Ovary (tissue), 9 donors: ENCODE measurements around the gene LTBR. TPM values are rescaled to one million over a fixed set of nuclear protein-coding genes. Genes with fewer than 3 reads are reported as not detected.

Source experiments
- DNase-seq, 5 donors: peaks; one replicate each; pipeline ENCODE4 v3.0.0-alpha.2; 2019 to 2020
- H3K27ac ChIP-seq, 2 donors: fragments of 200-600 bp; one replicate each; pipeline versions ENCODE4 v1.5.1 to v1.8.0; 2019 to 2022
- H3K27me3 ChIP-seq: fragments of 200-600 bp; one replicate; pipeline ENCODE4 v1.8.0; 2022
- H3K36me3 ChIP-seq: fragments of 200-600 bp; sonication (generic); one replicate; pipeline ENCODE4 v1.5.1; 2019
- H3K4me1 ChIP-seq: one replicate; pipeline ENCODE4 v1.8.1; 2013; ENCODE audit warnings: mild to moderate bottlenecking, moderate library complexity; ENCODE audit not compliant: insufficient read depth
- H3K4me3 ChIP-seq: fragments of 200-600 bp; sonication (generic); one replicate; pipeline ENCODE4 v1.5.1; 2017
- H3K9me3 ChIP-seq, 2 donors: fragments of 200-600 bp in 1 of 2; sonication (generic) in 1 of 2; one replicate each; pipeline versions ENCODE4 v1.5.1 to v1.8.1; 2013 to 2019; ENCODE audit warnings: mild to moderate bottlenecking in 1 of 2, moderate library complexity in 1 of 2
- CTCF ChIP-seq, 3 donors: fragments of 450-650 bp in 2 of 3; fragments of 200-600 bp in 1 of 3; IDR thresholded peaks; one replicate each; pipeline versions ENCODE4 v1.5.1 to v1.8.0; 2016 to 2022; ENCODE audit warnings: antibody characterized with exemption in 3 of 3, mild to moderate bottlenecking in 1 of 3
- EP300 ChIP-seq: sonication (generic); formaldehyde crosslinking; IDR thresholded peaks from one replicate; pipeline ENCODE4 v1.6.1; 2017; ENCODE audit warnings: antibody characterized with exemption
- POLR2A ChIP-seq: fragments of 450-650 bp; IDR thresholded peaks from one replicate; pipeline ENCODE4 v1.6.1; 2017; ENCODE audit warnings: antibody characterized with exemption, mild to moderate bottlenecking, moderate library complexity
- WGBS, 3 donors: extraction: QIAGEN DNeasy Blood & Tissue Kit in 1 of 3; methylation state at CpG; one replicate each; pipeline versions ENCODE4 v1.1.5 to v1.1.7; 2013 to 2017; 5-methylcytosine and 5-hydroxymethylcytosine counted together
- intact Hi-C, 4 donors: fragments of 100-400 bp; cut with DNase I; formaldehyde crosslinking; loops; one replicate each; pipeline versions ENCODE4 v1.11.0 to v1.15.1; 2022 to 2023
- polyA plus RNA-seq, 2 donors: library from polyadenylated mRNA; stranded (reverse); fragments of 200-250 nt in 1 of 2; fragments of 350-450 nt in 1 of 2; fragmentation: Illumina TruSeq in 1 of 2; extraction: RNeasy Lipid Tissue Mini Kit (QIAGEN cat#74804) in 1 of 2; gene quantifications; one replicate each; pipeline ENCODE4 v1.2.3, GENCODE V29; 2013 to 2014
- total RNA-seq, 7 donors: library from RNA; depleted of rRNA in 2 of 7; stranded (reverse); fragments of >200 nt in 2 of 7; fragmentation: NEBNext Ultra II Directional in 3 of 7; extraction: Animal tissue kit (Norgen Biotek cat#: 25700) in 3 of 7; gene quantifications; one replicate each; pipeline versions ENCODE4 v1.1.0 to v1.2.4, GENCODE V29; 2016 to 2023
- donor health status: DM: no; HTN: no; CAD: no; lungs with moderate emphysema.
- donor health status: DM: no; HTN: no; CAD: no.
- donor health status: Bipolar disorder and iron deficiency.
- donor health status: DM: yes; HTN: yes; CAD: no.
- donor health status: DM: no; HTN: no; CAD: no.
- donor health status: DM: yes; HTN: yes; CAD: no.

Gene LTBR
- total and polyA plus RNA-seq, 9 donors = 21.9 to 131 (median 75.3) TPM

DNA sequence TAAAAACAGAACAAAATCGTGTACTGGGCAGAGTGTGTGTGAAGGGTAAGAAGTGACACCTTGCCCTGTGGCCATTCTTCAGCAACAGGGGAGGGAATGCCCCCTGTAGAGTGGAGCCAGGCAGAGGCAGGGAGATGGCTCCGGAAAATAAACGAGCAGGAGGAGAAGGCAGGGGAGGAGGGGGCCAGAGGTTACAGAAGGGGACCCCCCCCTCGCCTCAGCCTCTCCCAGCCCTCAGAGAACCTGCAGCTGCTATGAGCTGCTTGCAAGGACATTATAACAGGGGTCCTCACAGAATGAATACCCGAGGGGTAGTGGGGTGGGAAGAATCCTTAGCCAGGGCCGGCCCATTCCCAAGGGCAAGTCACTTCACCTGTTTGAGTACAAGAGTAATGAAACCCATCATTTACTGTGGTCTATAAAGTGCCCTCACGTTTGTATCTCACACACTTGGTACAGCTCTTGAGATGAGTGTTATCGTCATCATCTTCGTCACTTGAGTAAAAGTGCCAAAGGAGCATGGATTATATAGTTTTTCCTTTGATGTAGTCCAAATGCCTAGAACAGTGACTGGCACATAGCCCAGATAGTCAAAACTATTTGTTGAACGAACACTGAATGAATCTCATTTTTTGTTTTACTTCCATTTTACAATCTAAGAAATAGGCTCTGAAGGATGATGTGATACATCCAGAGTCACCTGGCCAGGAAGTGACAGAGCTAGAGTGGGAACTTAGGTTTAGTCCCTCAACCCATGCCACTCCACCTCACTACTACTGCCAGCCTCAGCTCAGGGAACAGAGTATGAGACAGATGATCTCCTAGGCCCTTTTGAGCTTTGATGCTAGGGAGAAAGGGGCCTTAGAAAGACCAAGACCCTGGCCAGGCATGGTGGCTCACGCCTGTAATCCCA lies 23.1 kb upstream of the LTBR start:
- no peak for DNase-seq
- Histone ChIP-seq H3K9me3 (no peaks in the 10 kb centered on the region), H3K27ac (no peak overlapping the region), H3K4me1 (no peaks in the 10 kb centered on the region), H3K27me3 (no peaks in the 10 kb centered on the region), H3K4me3 (no peak overlapping the region), H3K36me3 (no peaks in the 10 kb centered on the region)
- TF ChIP-seq POLR2A (no peak), CTCF (IDR thresholded peaks at IDR 0.05) (no peak), EP300 (no peak)
- 60 to 69% (median 62%) methylated on average over 11 of the region's 11 CpGs for WGBS, 3 donors
- intact Hi-C loops = no loop called here

DNA sequence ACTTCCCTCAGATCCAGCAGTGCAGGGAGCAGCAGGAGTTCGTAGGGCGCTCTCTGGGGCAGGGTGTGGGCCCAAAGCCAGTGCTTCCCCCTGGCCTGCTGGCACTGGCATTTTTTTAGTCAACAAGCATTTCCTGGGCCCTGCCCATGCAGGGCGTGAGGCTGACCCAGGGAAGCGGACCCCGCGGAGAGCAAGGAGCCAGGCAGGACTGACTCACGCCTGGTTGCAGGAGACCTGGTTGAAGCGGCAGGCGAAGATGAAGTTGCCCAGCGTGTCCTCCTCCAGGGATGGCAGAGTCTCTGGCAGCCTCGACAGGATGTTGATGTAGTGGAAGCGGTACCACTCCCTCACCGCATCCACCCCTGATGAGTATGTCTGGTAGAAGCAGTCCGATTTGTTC lies 22.1 kb upstream of the LTBR start:
- no peak for DNase-seq
- no peaks in the 10 kb centered on the region for H3K27me3 ChIP-seq
- H3K4me1 ChIP-seq = no peaks in the 10 kb centered on the region
- intact Hi-C loops = no loop called here
- H3K9me3 ChIP-seq = no peaks in the 10 kb centered on the region
- no peak for TF ChIP-seq CTCF (IDR thresholded peaks at IDR 0.05)
- no peak for TF ChIP-seq POLR2A
- TF ChIP-seq EP300 = no peak
- no peak overlapping the region for H3K4me3 ChIP-seq
- no peaks in the 10 kb centered on the region for H3K36me3 ChIP-seq
- WGBS, 3 donors = 75 to 88% (median 83%) methylated on average over 14 of the region's 14 CpGs
- H3K27ac ChIP-seq = peak overlapping the region in 1 of 2 donors; percentile 12

DNA sequence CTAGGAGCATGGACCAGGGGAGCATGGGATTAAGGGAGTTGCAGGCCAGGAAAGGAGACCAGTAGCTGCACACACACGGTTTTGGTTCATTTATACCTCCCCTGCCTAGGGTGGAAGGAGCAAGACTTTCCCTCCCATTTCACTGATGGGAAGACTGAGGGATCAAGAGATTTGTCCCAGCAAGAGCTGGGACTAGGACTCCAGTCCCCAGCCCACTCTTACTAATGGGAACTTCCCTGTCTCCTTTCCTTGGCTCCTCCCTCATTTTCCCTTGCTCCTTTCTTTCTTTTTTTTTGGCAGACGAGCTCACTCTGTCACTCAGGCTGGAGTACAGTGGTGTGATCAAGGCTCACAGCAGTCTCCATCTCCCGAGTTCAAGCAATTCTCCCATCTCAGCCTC lies 21.6 kb upstream of the LTBR start:
- intact Hi-C loops = no loop called here
- DNase-seq = no peak
- Histone ChIP-seq H3K36me3 (no peaks in the 10 kb centered on the region), H3K4me3 (no peak overlapping the region), H3K27me3 (no peaks in the 10 kb centered on the region), H3K9me3 (no peaks in the 10 kb centered on the region), H3K4me1 (no peaks in the 10 kb centered on the region), H3K27ac (no peak overlapping the region)
- no peak for TF ChIP-seq CTCF (IDR thresholded peaks at IDR 0.05)
- TF ChIP-seq EP300 = no peak
- TF ChIP-seq POLR2A = no peak
- 72 to 74% (median 73%) methylated on average over 3 of the region's 3 CpGs for WGBS, 3 donors

GRCh38 chr12:6363010-6363329 lies 21.0 kb upstream of the LTBR start:
- Histone ChIP-seq H3K4me1 (no peaks in the 10 kb centered on the region), H3K27me3 (no peaks in the 10 kb centered on the region), H3K4me3 (peak overlapping the region; percentile 52), H3K9me3 (no peaks in the 10 kb centered on the region), H3K27ac (no peak overlapping the region), H3K36me3 (no peaks in the 10 kb centered on the region)
- 14 to 16% (median 15%) methylated on average over 4 of the region's 4 CpGs for WGBS, 3 donors
- intact Hi-C loops = no loop called here
- DNase-seq = no peak
- no peak for TF ChIP-seq EP300
- TF ChIP-seq CTCF (IDR thresholded peaks at IDR 0.05) = no peak
- TF ChIP-seq POLR2A = no peak
